ENCODE measurements around the gene HIBADH.
"Not testable (repeated sequence)": the region's sequence is repeated elsewhere in the genome, so short reads cannot be mapped to it uniquely, and the experiment has no call there.

HIBADH gene

GRCh38 chr7:27661811-27662489 is 733 bp downstream of the HIBADH start:
- Mint-ChIP-seq H3K9me3 (no peaks in the 10 kb centered on the region), H3K27ac (peak overlapping the region; percentile 81), H3K4me1 (peaks cover 9% of the 10 kb centered on the region), H3K36me3 (peaks cover 4% of the 10 kb centered on the region), H3K4me3 (peak overlapping the region; percentile 84), H3K27me3 (no peaks in the 10 kb centered on the region)
- ATAC-seq, result no peak

DNA sequence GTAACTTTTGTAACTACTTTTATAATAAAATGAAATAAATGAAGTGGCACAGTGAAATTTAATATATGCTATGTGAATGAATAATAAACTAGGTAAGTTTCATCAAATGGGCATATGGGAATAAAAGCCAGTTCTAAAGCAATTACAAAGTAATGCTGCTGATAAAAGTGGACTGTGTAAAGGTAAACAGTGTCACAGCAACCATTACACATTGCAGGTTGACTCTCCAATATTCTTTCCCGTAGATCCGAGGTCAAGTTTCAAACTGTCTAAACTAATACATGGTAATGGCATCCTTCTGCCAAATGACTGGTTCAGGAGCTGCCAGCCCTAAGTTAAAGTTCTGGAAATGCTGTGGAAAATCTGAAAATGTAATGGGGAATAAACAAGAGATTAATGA is 6.0 kb downstream of the HIBADH start:
- Mint-ChIP-seq H3K9me3 (no peaks in the 10 kb centered on the region), H3K27me3 (no peaks in the 10 kb centered on the region), H3K36me3 (peaks cover 24% of the 10 kb centered on the region), H3K4me1 (peaks cover 15% of the 10 kb centered on the region), H3K27ac (no peak overlapping the region), H3K4me3 (no peak overlapping the region)
- no peak for ATAC-seq

GRCh38 chr7:27655184-27655583 is 7.5 kb downstream of the HIBADH start:
- Mint-ChIP-seq H3K4me1 (peaks cover 15% of the 10 kb centered on the region), H3K27ac (no peak overlapping the region), H3K27me3 (no peaks in the 10 kb centered on the region), H3K36me3 (peaks cover 32% of the 10 kb centered on the region), H3K9me3 (no peaks in the 10 kb centered on the region), H3K4me3 (no peak overlapping the region)
- no peak for ATAC-seq

DNA sequence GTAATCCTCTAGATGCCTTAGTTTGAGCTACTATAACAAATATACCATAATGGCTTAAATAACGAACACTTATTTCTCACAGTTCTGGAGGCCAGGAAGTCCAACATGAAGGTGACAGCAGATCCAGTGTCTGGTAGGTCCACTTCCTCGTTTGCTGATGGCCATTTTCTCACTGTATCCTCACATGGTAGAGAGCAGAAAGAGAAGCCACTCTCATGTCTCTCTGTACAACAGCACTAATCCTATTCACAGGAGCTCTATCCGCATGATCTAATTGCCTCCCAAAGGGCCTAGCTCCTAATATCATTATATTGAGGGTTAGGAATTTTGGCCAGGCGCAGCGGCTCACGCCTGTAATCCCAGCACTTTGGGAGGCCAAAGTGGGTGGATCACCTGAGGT is 10.2 kb downstream of the HIBADH start:
- Mint-ChIP-seq H3K36me3 (peaks cover 52% of the 10 kb centered on the region), H3K4me1 (peaks cover 12% of the 10 kb centered on the region), H3K27ac (no peak overlapping the region), H3K27me3 (no peaks in the 10 kb centered on the region), H3K4me3 (no peak overlapping the region), H3K9me3 (no peaks in the 10 kb centered on the region)
- no peak for ATAC-seq

DNA sequence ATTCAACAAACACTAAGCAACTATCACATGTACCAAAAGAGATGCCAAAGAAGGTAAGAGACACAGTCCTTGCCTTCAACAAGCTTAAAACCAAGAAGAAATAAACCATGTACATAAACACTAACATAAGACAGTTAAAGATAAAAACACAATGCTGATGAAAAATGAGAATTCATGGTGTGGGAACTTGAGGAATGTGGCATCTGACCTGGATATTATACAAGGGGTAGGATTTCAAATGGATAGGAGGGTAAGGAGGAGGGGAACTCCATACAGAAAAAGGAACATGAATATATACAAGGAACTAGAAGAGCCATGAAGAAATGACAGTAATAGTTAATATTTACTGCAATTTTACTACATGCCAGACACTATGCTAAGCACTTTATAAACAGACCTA is 11.0 kb downstream of the HIBADH start:
- Mint-ChIP-seq H3K36me3 (peaks cover 48% of the 10 kb centered on the region), H3K27ac (no peak overlapping the region), H3K4me1 (peaks cover 6% of the 10 kb centered on the region), H3K27me3 (no peaks in the 10 kb centered on the region), H3K9me3 (no peaks in the 10 kb centered on the region), H3K4me3 (no peak overlapping the region)
- ATAC-seq, result no peak

GRCh38 chr7:27650283-27650682 is 12.4 kb downstream of the HIBADH start:
- peaks cover 48% of the 10 kb centered on the region for H3K36me3 Mint-ChIP-seq
- H3K4me3 Mint-ChIP-seq, result no peak overlapping the region
- H3K27ac Mint-ChIP-seq, result no peak overlapping the region
- H3K9me3 Mint-ChIP-seq, result no peaks in the 10 kb centered on the region
- no peak for ATAC-seq
- H3K27me3 Mint-ChIP-seq, result no peaks in the 10 kb centered on the region
- peaks cover 6% of the 10 kb centered on the region for H3K4me1 Mint-ChIP-seq

- Mint-ChIP-seq H3K36me3 (peaks cover 49% of the 10 kb centered on the region), H3K27me3 (no peaks in the 10 kb centered on the region), H3K4me3 (no peak overlapping the region), H3K27ac (no peak overlapping the region), H3K9me3 (no peaks in the 10 kb centered on the region), H3K4me1 (peaks cover 6% of the 10 kb centered on the region)
- ATAC-seq, result no peak
Measured at GRCh38 chr7:27647489-27647888, 15.2 kb downstream of the HIBADH start.

GRCh38 chr7:27647046-27647445 is 15.6 kb downstream of the HIBADH start:
- H3K36me3 Mint-ChIP-seq, result peaks cover 45% of the 10 kb centered on the region
- no peaks in the 10 kb centered on the region for H3K27me3 Mint-ChIP-seq
- peaks cover 3% of the 10 kb centered on the region for H3K4me1 Mint-ChIP-seq

DNA sequence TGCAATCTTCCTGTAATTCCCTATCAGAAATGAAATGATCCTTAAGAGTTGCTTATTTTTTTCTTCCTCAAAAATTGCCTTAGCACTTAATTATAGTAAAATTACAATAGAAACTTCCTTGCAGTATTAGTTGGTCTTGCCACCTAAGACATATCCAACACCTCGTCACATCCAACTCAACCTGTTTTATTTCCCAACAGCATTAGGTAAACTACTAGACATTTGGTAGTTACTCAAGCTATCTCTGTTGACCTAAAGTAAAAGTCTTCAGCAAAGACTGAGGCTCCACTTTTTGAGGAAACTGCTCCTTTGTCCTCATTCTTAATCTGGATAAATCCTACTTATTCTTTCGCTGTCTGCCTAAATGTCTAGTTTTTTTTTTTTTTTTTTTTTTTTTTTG is 20.4 kb downstream of the HIBADH start:
- Mint-ChIP-seq H3K27ac (no peak overlapping the region), H3K36me3 (peaks cover 30% of the 10 kb centered on the region), H3K4me3 (no peak overlapping the region), H3K9me3 (peaks cover 4% of the 10 kb centered on the region), H3K4me1 (peaks cover 14% of the 10 kb centered on the region), H3K27me3 (no peaks in the 10 kb centered on the region)
- no peak for ATAC-seq

More at GRCh38 chr7:27647046-27647445, 15.6 kb downstream of the HIBADH start:
- Mint-ChIP-seq H3K27ac (no peak overlapping the region), H3K9me3 (no peaks in the 10 kb centered on the region), H3K4me3 (no peak overlapping the region)
- ATAC-seq, result no peak

GRCh38 chr7:27641581-27642230 is 21.0 kb downstream of the HIBADH start:
- peaks cover 15% of the 10 kb centered on the region for H3K4me1 Mint-ChIP-seq
- H3K9me3 Mint-ChIP-seq, result peaks cover 4% of the 10 kb centered on the region
- no peak overlapping the region for H3K4me3 Mint-ChIP-seq
- peaks cover 30% of the 10 kb centered on the region for H3K36me3 Mint-ChIP-seq
- H3K27me3 Mint-ChIP-seq, result no peaks in the 10 kb centered on the region
- ATAC-seq, result no peak
- H3K27ac Mint-ChIP-seq, result no peak overlapping the region

GRCh38 chr7:27640884-27641574 is 21.7 kb downstream of the HIBADH start:
- Mint-ChIP-seq H3K36me3 (peaks cover 30% of the 10 kb centered on the region), H3K27ac (no peak overlapping the region), H3K4me1 (peaks cover 15% of the 10 kb centered on the region), H3K4me3 (no peak overlapping the region), H3K9me3 (peaks cover 4% of the 10 kb centered on the region), H3K27me3 (no peaks in the 10 kb centered on the region)
- ATAC-seq, result no peak

DNA sequence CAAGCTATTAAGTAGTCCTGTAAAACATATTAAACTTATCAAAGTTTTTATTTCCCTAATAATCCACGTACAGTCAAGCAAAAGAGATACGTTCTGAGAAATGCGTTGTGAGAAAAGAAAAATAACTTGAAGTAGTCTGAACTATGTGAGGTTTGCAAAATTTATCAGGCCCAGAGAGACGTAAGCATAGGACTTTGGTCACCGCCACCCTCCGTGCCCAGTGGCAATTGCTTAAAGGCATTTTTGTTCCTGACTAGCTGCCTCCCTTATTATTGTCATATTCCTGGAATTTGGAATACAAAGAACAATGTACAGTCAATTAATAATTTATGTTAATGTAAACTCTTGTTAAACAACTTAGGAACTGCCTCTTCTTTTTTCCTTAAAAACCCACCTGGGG is 22.8 kb downstream of the HIBADH start:
- Mint-ChIP-seq H3K36me3 (peaks cover 32% of the 10 kb centered on the region), H3K4me3 (no peak overlapping the region), H3K9me3 (peaks cover 4% of the 10 kb centered on the region), H3K27ac (no peak overlapping the region), H3K27me3 (no peaks in the 10 kb centered on the region), H3K4me1 (peaks cover 15% of the 10 kb centered on the region)
- ATAC-seq, result no peak

- not testable (repeated sequence) for ATAC-seq, H3K9me3 Mint-ChIP-seq, H3K4me3 Mint-ChIP-seq, H3K27me3 Mint-ChIP-seq, H3K27ac Mint-ChIP-seq
- Mint-ChIP-seq H3K4me1 (peaks cover 15% of the 10 kb centered on the region), H3K36me3 (peaks cover 32% of the 10 kb centered on the region)
Measured at GRCh38 chr7:27639048-27639447, 23.6 kb downstream of the HIBADH start.

GRCh38 chr7:27636326-27637006 is 26.2 kb downstream of the HIBADH start:
- Mint-ChIP-seq H3K9me3 (peaks cover 4% of the 10 kb centered on the region), H3K4me3 (no peak overlapping the region), H3K36me3 (peaks cover 36% of the 10 kb centered on the region), H3K4me1 (peaks cover 15% of the 10 kb centered on the region), H3K27ac (no peak overlapping the region), H3K27me3 (no peaks in the 10 kb centered on the region)
- ATAC-seq, result no peak

GRCh38 chr7:27635728-27636127 is 27.0 kb downstream of the HIBADH start:
- Mint-ChIP-seq H3K4me3 (no peak overlapping the region), H3K9me3 (peaks cover 4% of the 10 kb centered on the region), H3K4me1 (peaks cover 15% of the 10 kb centered on the region), H3K36me3 (peaks cover 43% of the 10 kb centered on the region), H3K27ac (no peak overlapping the region), H3K27me3 (no peaks in the 10 kb centered on the region)
- ATAC-seq, result no peak

Data from stimulated activated memory B cell treated with anti-CD40 and anti-IgM and Interleukin-4, amounts not matched to agents 10 μg/mL and 1 μg/mL and 100 μg/mL, for 72 hours (primary cell).